PC-3 (cell line): ENCODE measurements around the gene CCDC7.

ENCODE experiments used
- CTCF ChIP-seq: fragments of 300-600 bp; sonication (generic); conservative IDR thresholded peaks from 2 replicates; pipeline ENCODE4 v1.5.1; 2017; ENCODE audit warnings: antibody characterized with exemption, low read depth, mild to moderate bottlenecking, low read length
- EZH2 ChIP-seq: fragments of 300-600 bp; sonication (generic); IDR thresholded peaks from one replicate; pipeline ENCODE4 v1.6.1; 2017; ENCODE audit warnings: antibody characterized with exemption, mild to moderate bottlenecking, low read length; ENCODE audit not compliant: unreplicated experiment
- EZH2phosphoT487 ChIP-seq: fragments of 300-600 bp; sonication (generic); IDR thresholded peaks from 2 replicates; pipeline ENCODE4 v1.6.1; 2018; ENCODE audit warnings: mild to moderate bottlenecking, antibody characterized with exemption, low read length, borderline replicate concordance

DNA sequence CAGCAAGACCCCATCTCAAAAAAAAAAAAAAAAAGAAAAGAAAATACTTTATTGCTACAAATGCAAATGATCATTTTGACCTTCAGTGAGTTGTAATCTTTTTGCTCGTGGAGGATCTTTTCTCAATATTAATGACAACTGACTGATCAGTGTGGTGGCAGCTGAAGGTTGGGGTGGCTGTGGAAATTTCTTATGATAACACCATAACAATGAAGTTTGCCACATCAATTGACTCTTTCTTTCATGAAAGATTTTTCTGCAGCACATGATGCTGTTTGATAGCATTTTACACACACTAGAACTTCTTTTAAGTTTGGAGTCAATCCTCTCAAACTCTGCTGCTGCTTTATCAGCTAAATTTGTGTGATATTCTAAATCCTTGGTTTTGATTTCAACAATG, 12.4 kb upstream of the CCDC7 start:
- no peak for TF ChIP-seq CTCF
- no peak for TF ChIP-seq EZH2
- TF ChIP-seq EZH2phosphoT487, result no peak
